ENCODE measurements around the gene SPDYE2B.
"Not testable (repeated sequence)": the region's sequence is repeated elsewhere in the genome, so short reads cannot be mapped to it uniquely, and the experiment has no call there.

SPDYE2B gene

GRCh38 chr7:102647813-102648212 lies 2.3 kb upstream of the SPDYE2B start:
- not testable (repeated sequence) for H3K27me3 ChIP-seq (ENCODE audit: insufficient read depth, poor library complexity, severe bottlenecking); DNase-seq (ENCODE audit: low spot score); ATAC-seq (ENCODE audit: low read depth); H3K4me1 ChIP-seq (ENCODE audit: insufficient read depth, poor library complexity, severe bottlenecking); H3K27ac ChIP-seq (ENCODE audit: poor library complexity, severe bottlenecking); H3K36me3 ChIP-seq (ENCODE audit: low read depth); H3K4me3 ChIP-seq (ENCODE audit: severe bottlenecking); H3K9me3 ChIP-seq (ENCODE audit: severe bottlenecking)

GRCh38 chr7:102664765-102665164 lies 14.6 kb downstream of the SPDYE2B start:
- not testable (repeated sequence) for H3K27me3 ChIP-seq (ENCODE audit: insufficient read depth, poor library complexity, severe bottlenecking); H3K9me3 ChIP-seq (ENCODE audit: severe bottlenecking); H3K4me1 ChIP-seq (ENCODE audit: insufficient read depth, poor library complexity, severe bottlenecking); H3K4me3 ChIP-seq (ENCODE audit: severe bottlenecking); ATAC-seq (ENCODE audit: low read depth); H3K27ac ChIP-seq (ENCODE audit: poor library complexity, severe bottlenecking); H3K36me3 ChIP-seq (ENCODE audit: low read depth)
- DNase-seq (ENCODE audit: low spot score): peak; percentile 13

GRCh38 chr7:102666850-102667249 lies 16.7 kb downstream of the SPDYE2B start:
- not testable (repeated sequence) for H3K4me3 ChIP-seq (ENCODE audit: severe bottlenecking); ATAC-seq (ENCODE audit: low read depth)

GRCh38 chr7:102667523-102667922 lies 17.4 kb downstream of the SPDYE2B start:
- DNase-seq (ENCODE audit: low spot score); H3K9me3 ChIP-seq (ENCODE audit: severe bottlenecking); H3K36me3 ChIP-seq (ENCODE audit: low read depth); ATAC-seq (ENCODE audit: low read depth); H3K27ac ChIP-seq (ENCODE audit: poor library complexity, severe bottlenecking); H3K27me3 ChIP-seq (ENCODE audit: insufficient read depth, poor library complexity, severe bottlenecking); H3K4me1 ChIP-seq (ENCODE audit: insufficient read depth, poor library complexity, severe bottlenecking); H3K4me3 ChIP-seq (ENCODE audit: severe bottlenecking): not testable (repeated sequence)

More at GRCh38 chr7:102666850-102667249, 16.7 kb downstream of the SPDYE2B start:
- not testable (repeated sequence) for DNase-seq (ENCODE audit: low spot score); H3K27me3 ChIP-seq (ENCODE audit: insufficient read depth, poor library complexity, severe bottlenecking); H3K36me3 ChIP-seq (ENCODE audit: low read depth); H3K4me1 ChIP-seq (ENCODE audit: insufficient read depth, poor library complexity, severe bottlenecking); H3K27ac ChIP-seq (ENCODE audit: poor library complexity, severe bottlenecking); H3K9me3 ChIP-seq (ENCODE audit: severe bottlenecking)

GRCh38 chr7:102671166-102671955 lies 21.2 kb downstream of the SPDYE2B start, which contains the start of gene POLR2J2:
Gene POLR2J2, minus strand, starts transcription at chr7:102671663. Its CDS starts 62 bp downstream, at chr7:102671601.
- ATAC-seq (ENCODE audit: low read depth) (peak; percentile 78), DNase-seq (ENCODE audit: low spot score) (peak; percentile 81)
- TF ChIP-seq CTCF (IDR thresholded peaks at IDR 0.05; ENCODE audit: poor library complexity, severe bottlenecking): peak; percentile 45
- H3K27me3 ChIP-seq (ENCODE audit: insufficient read depth, poor library complexity, severe bottlenecking); H3K36me3 ChIP-seq (ENCODE audit: low read depth); H3K4me1 ChIP-seq (ENCODE audit: insufficient read depth, poor library complexity, severe bottlenecking); H3K9me3 ChIP-seq (ENCODE audit: severe bottlenecking); H3K27ac ChIP-seq (ENCODE audit: poor library complexity, severe bottlenecking): not testable (repeated sequence)
- peak within 1 kb of the TSS; percentile 47 for H3K4me3 ChIP-seq (ENCODE audit: severe bottlenecking)

GRCh38 chr7:102671956-102672307 lies 21.8 kb downstream of the SPDYE2B start:
- H3K4me3 ChIP-seq (ENCODE audit: severe bottlenecking); H3K9me3 ChIP-seq (ENCODE audit: severe bottlenecking); DNase-seq (ENCODE audit: low spot score); H3K36me3 ChIP-seq (ENCODE audit: low read depth); H3K27me3 ChIP-seq (ENCODE audit: insufficient read depth, poor library complexity, severe bottlenecking); H3K4me1 ChIP-seq (ENCODE audit: insufficient read depth, poor library complexity, severe bottlenecking); H3K27ac ChIP-seq (ENCODE audit: poor library complexity, severe bottlenecking): not testable (repeated sequence)
- ATAC-seq (ENCODE audit: low read depth): peak; percentile 18; the same call in 2 of the 3 replicates

GRCh38 chr7:102673447-102674067 lies 23.4 kb downstream of the SPDYE2B start:
- DNase-seq (ENCODE audit: low spot score); H3K4me1 ChIP-seq (ENCODE audit: insufficient read depth, poor library complexity, severe bottlenecking); H3K4me3 ChIP-seq (ENCODE audit: severe bottlenecking); ATAC-seq (ENCODE audit: low read depth); H3K36me3 ChIP-seq (ENCODE audit: low read depth); H3K9me3 ChIP-seq (ENCODE audit: severe bottlenecking); H3K27me3 ChIP-seq (ENCODE audit: insufficient read depth, poor library complexity, severe bottlenecking); H3K27ac ChIP-seq (ENCODE audit: poor library complexity, severe bottlenecking): not testable (repeated sequence)

GRCh38 chr7:102675545-102675944 lies 25.4 kb downstream of the SPDYE2B start:
- ATAC-seq (ENCODE audit: low read depth): peak; percentile 43

GRCh38 chr7:102680780-102681179 lies 30.7 kb downstream of the SPDYE2B start:
- not testable (repeated sequence) for ATAC-seq (ENCODE audit: low read depth); H3K9me3 ChIP-seq (ENCODE audit: severe bottlenecking); H3K36me3 ChIP-seq (ENCODE audit: low read depth); H3K27ac ChIP-seq (ENCODE audit: poor library complexity, severe bottlenecking); DNase-seq (ENCODE audit: low spot score); H3K4me3 ChIP-seq (ENCODE audit: severe bottlenecking); H3K27me3 ChIP-seq (ENCODE audit: insufficient read depth, poor library complexity, severe bottlenecking); H3K4me1 ChIP-seq (ENCODE audit: insufficient read depth, poor library complexity, severe bottlenecking)

More at GRCh38 chr7:102675545-102675944, 25.4 kb downstream of the SPDYE2B start:
- not testable (repeated sequence) for H3K36me3 ChIP-seq (ENCODE audit: low read depth); H3K4me1 ChIP-seq (ENCODE audit: insufficient read depth, poor library complexity, severe bottlenecking); H3K9me3 ChIP-seq (ENCODE audit: severe bottlenecking); H3K27ac ChIP-seq (ENCODE audit: poor library complexity, severe bottlenecking); H3K27me3 ChIP-seq (ENCODE audit: insufficient read depth, poor library complexity, severe bottlenecking); H3K4me3 ChIP-seq (ENCODE audit: severe bottlenecking)
- peak; percentile 56 for DNase-seq (ENCODE audit: low spot score)

GRCh38 chr7:102682560-102682959 lies 32.4 kb downstream of the SPDYE2B start:
- H3K9me3 ChIP-seq (ENCODE audit: severe bottlenecking); H3K27ac ChIP-seq (ENCODE audit: poor library complexity, severe bottlenecking); H3K27me3 ChIP-seq (ENCODE audit: insufficient read depth, poor library complexity, severe bottlenecking); H3K4me3 ChIP-seq (ENCODE audit: severe bottlenecking); H3K36me3 ChIP-seq (ENCODE audit: low read depth); DNase-seq (ENCODE audit: low spot score); H3K4me1 ChIP-seq (ENCODE audit: insufficient read depth, poor library complexity, severe bottlenecking): not testable (repeated sequence)
- ATAC-seq (ENCODE audit: low read depth): peak; percentile 52; the same call in 2 of the 3 replicates
